ENCODE measurements around the gene TBC1D22A. TPM values are rescaled to one million over a fixed set of nuclear protein-coding genes. Genes with fewer than 3 reads are reported as not detected.

The TBC1D22A gene
- total and polyA plus RNA-seq, 2 experiments from 2014 or later: 9.6 to 13.3 TPM

DNA sequence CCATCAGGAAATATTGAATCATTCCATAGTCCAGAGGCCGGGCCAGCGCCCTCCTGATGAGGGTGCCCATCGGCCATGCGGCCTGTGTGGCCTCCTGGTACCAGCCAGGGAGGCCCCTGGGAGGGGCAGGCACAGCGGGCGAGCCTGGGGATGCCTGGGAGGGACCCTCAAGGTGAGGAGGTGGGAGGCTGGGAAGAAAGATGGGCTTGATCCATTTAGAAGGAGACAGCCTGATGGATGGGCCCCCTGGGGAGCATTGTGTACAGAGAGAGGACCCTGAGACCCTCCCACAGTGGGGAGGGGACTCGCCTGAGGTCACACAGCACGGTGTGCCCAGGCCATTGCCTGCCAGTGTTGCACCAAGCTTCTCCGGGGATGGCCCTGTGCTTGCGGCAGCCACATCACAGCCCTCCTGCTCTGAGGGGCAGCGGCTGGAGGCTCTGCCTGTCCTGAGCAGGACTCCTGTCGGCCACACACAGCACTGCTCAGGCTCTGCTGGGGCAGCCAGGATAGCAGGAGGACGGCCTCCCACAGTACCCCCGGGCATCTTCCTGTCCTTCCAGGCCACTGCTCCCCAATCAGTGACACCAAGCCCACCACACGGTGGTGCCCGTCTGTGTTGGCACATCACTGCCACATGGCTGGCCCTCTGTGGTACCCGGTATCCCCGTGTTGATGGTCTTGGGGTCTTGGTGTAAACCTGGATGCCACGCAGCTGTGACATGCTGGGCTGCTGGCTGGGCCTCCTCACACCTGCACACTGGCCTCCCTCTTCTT lies 290.0 kb downstream of the TBC1D22A start:
- no peak for TF ChIP-seq ZNF331 (CRISPR knock-in tag; IDR thresholded peaks at IDR 0.05; ENCODE audit: low read depth)
- TF ChIP-seq EZH2phosphoT487 (IDR thresholded peaks at IDR 0.05; ENCODE audit: unreplicated experiment): no peak
- TF ChIP-seq, protein P1, sequence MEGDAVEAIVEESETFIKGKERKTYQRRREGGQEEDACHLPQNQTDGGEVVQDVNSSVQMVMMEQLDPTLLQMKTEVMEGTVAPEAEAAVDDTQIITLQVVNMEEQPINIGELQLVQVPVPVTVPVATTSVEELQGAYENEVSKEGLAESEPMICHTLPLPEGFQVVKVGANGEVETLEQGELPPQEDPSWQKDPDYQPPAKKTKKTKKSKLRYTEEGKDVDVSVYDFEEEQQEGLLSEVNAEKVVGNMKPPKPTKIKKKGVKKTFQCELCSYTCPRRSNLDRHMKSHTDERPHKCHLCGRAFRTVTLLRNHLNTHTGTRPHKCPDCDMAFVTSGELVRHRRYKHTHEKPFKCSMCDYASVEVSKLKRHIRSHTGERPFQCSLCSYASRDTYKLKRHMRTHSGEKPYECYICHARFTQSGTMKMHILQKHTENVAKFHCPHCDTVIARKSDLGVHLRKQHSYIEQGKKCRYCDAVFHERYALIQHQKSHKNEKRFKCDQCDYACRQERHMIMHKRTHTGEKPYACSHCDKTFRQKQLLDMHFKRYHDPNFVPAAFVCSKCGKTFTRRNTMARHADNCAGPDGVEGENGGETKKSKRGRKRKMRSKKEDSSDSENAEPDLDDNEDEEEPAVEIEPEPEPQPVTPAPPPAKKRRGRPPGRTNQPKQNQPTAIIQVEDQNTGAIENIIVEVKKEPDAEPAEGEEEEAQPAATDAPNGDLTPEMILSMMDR (conservative IDR thresholded peaks at IDR 0.05; ENCODE audit: low read depth in 2 of 2): no peak
- TF ChIP-seq, protein P2, sequence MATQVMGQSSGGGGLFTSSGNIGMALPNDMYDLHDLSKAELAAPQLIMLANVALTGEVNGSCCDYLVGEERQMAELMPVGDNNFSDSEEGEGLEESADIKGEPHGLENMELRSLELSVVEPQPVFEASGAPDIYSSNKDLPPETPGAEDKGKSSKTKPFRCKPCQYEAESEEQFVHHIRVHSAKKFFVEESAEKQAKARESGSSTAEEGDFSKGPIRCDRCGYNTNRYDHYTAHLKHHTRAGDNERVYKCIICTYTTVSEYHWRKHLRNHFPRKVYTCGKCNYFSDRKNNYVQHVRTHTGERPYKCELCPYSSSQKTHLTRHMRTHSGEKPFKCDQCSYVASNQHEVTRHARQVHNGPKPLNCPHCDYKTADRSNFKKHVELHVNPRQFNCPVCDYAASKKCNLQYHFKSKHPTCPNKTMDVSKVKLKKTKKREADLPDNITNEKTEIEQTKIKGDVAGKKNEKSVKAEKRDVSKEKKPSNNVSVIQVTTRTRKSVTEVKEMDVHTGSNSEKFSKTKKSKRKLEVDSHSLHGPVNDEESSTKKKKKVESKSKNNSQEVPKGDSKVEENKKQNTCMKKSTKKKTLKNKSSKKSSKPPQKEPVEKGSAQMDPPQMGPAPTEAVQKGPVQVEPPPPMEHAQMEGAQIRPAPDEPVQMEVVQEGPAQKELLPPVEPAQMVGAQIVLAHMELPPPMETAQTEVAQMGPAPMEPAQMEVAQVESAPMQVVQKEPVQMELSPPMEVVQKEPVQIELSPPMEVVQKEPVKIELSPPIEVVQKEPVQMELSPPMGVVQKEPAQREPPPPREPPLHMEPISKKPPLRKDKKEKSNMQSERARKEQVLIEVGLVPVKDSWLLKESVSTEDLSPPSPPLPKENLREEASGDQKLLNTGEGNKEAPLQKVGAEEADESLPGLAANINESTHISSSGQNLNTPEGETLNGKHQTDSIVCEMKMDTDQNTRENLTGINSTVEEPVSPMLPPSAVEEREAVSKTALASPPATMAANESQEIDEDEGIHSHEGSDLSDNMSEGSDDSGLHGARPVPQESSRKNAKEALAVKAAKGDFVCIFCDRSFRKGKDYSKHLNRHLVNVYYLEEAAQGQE (IDR thresholded peaks at IDR 0.05; ENCODE audit: unreplicated experiment): no peak
- no peak for TF ChIP-seq STAT1 (IDR thresholded peaks at IDR 0.05; ENCODE audit: unreplicated experiment)
- no peak for TF ChIP-seq ETS1 (IDR thresholded peaks at IDR 0.05)
- TF ChIP-seq JUNB (IDR thresholded peaks at IDR 0.05; ENCODE audit: unreplicated experiment): no peak
- no peak for TF ChIP-seq EZH2 (IDR thresholded peaks at IDR 0.05; ENCODE audit: low read depth, unreplicated experiment)
- H3K27ac ChIP-seq (ENCODE audit: low read depth): no peak overlapping the region
- no peaks in the 10 kb centered on the region for H4K20me1 ChIP-seq (replicated peaks; ENCODE audit: insufficient read depth)
- peak; percentile 11; the same call in 2 of the 3 replicates for ATAC-seq
- no peaks in the 10 kb centered on the region for H3F3A ChIP-seq (replicated peaks; ENCODE audit: low read depth)
- Mint-ChIP-seq H3K9me3 (no peaks in the 10 kb centered on the region), H3K4me3 (no peak overlapping the region), H3K27ac (peak overlapping the region; percentile 81; the same call in 1 of the 2 replicates), H3K36me3 (ENCODE audit: low read depth) (no peaks in the 10 kb centered on the region; the same call in 1 of the 3 replicates), H3K4me1 (peaks cover 24% of the 10 kb centered on the region), H3K27me3 (ENCODE audit: insufficient read depth, low read depth, poor library complexity) (peaks cover 10% of the 10 kb centered on the region)
- H3K79me2 ChIP-seq (replicated peaks; ENCODE audit: insufficient read depth): no peaks in the 10 kb centered on the region
- H3K4me3 ChIP-seq: no peak overlapping the region
- H2AFZ ChIP-seq: no peak overlapping the region
- no peaks in the 10 kb centered on the region for H3K36me3 ChIP-seq (ENCODE audit: insufficient read depth)
- no peak for DNase-seq (ENCODE audit: low spot score)
- H3K27me3 ChIP-seq (ENCODE audit: insufficient read depth): no peaks in the 10 kb centered on the region
- H3K4me2 ChIP-seq: no peak overlapping the region
- H3K9me2 ChIP-seq (ENCODE audit: insufficient read depth): no peaks in the 10 kb centered on the region
- no peaks in the 10 kb centered on the region for H3K4me1 ChIP-seq (ENCODE audit: insufficient read depth)
